MM.1S (cell line): ENCODE results near the gene PRKCH.

ENCODE experiments used
- DNase-seq: peaks from one replicate; pipeline ENCODE4 v3.0.0-alpha.2; 2015
- H2AFZ ChIP-seq: fragments of 300-600 bp; sonication (generic); 2 replicates; pipeline ENCODE4 v1.6.0; 2016; ENCODE audit warnings: antibody characterized with exemption, low read length
- H3F3A ChIP-seq: fragments of 300-600 bp; sonication (generic); 2 replicates; pipeline ENCODE4 v1.6.1; 2016; ENCODE audit warnings: mild to moderate bottlenecking, antibody characterized with exemption, low read length, moderate library complexity, mixed read lengths; ENCODE audit not compliant: insufficient read depth
- H3K27ac ChIP-seq: fragments of 300-600 bp; sonication (generic); 2 replicates; pipeline ENCODE4 v1.5.1; 2016; ENCODE audit warnings: mild to moderate bottlenecking, low read length
- H3K27me3 ChIP-seq: fragments of 300-600 bp; sonication (generic); replicated peaks from 2 replicates; pipeline ENCODE4 v1.6.0; 2016; ENCODE audit warnings: low read length; ENCODE audit not compliant: insufficient read depth
- H3K36me3 ChIP-seq: fragments of 300-600 bp; sonication (generic); replicated peaks from 2 replicates; pipeline ENCODE4 v1.6.1; 2016; ENCODE audit warnings: mild to moderate bottlenecking, low read length, mixed read lengths; ENCODE audit not compliant: insufficient read depth
- H3K4me1 ChIP-seq: fragments of 300-600 bp; sonication (generic); 2 replicates; pipeline ENCODE4 v1.6.1; 2016; ENCODE audit warnings: low read length, mixed read lengths
- H3K4me2 ChIP-seq: fragments of 300-600 bp; sonication (generic); 2 replicates; pipeline ENCODE4 v1.6.0; 2016; ENCODE audit warnings: low read depth, low read length
- H3K4me3 ChIP-seq: fragments of 300-600 bp; sonication (generic); 2 replicates; pipeline ENCODE4 v1.5.1; 2016; ENCODE audit warnings: low read length, mixed read lengths
- H3K79me2 ChIP-seq: fragments of 300-600 bp; sonication (generic); 2 replicates; pipeline ENCODE4 v1.6.1; 2016; ENCODE audit warnings: mixed run types, low read length, mixed read lengths
- H3K9ac ChIP-seq: fragments of 300-600 bp; sonication (generic); 2 replicates; pipeline ENCODE4 v1.6.1; 2016; ENCODE audit warnings: low read length, mixed read lengths
- H3K9me2 ChIP-seq: fragments of 300-600 bp; sonication (generic); replicated peaks from 2 replicates; pipeline ENCODE4 v1.6.1; 2016; ENCODE audit warnings: mild to moderate bottlenecking, low read length, mixed read lengths; ENCODE audit not compliant: insufficient read depth
- H3K9me3 ChIP-seq: fragments of 300-600 bp; sonication (generic); replicated peaks from 2 replicates; pipeline ENCODE4 v1.6.1; 2016; ENCODE audit warnings: mild to moderate bottlenecking, low read length, mixed read lengths; ENCODE audit not compliant: insufficient read depth
- H4K20me1 ChIP-seq: fragments of 300-600 bp; sonication (generic); 2 replicates; pipeline ENCODE4 v1.6.1; 2016; ENCODE audit warnings: mild to moderate bottlenecking, low read length, moderate library complexity, mixed read lengths; ENCODE audit not compliant: insufficient read depth
- EZH2 ChIP-seq: fragments of 300-600 bp; sonication (generic); optimal IDR thresholded peaks from 2 replicates; pipeline ENCODE3; 2017; ENCODE audit warnings: low read depth, mild to moderate bottlenecking, antibody characterized with exemption, low read length, mixed read lengths
- EZH2phosphoT487 ChIP-seq: fragments of 300-600 bp; sonication (generic); IDR thresholded peaks from 2 replicates; pipeline ENCODE4 v1.6.1; 2018; ENCODE audit warnings: antibody characterized with exemption, low read length
- TF ChIP-seq, protein P1 (sequence below): fragments of 300-600 bp; sonication (generic); IDR thresholded peaks from 2 replicates; pipeline ENCODE4 v1.5.1; 2016; ENCODE audit warnings: antibody characterized with exemption, low read length, mixed read lengths

Gene PRKCH

GRCh38 chr14:61466249-61466904 is 145.0 kb downstream of the PRKCH start:
- no peaks in the 10 kb centered on the region for H4K20me1 ChIP-seq
- no peak overlapping the region for H2AFZ ChIP-seq
- H3K27ac ChIP-seq, result no peak overlapping the region
- no peaks in the 10 kb centered on the region for H3K4me1 ChIP-seq
- no peak overlapping the region for H3K9ac ChIP-seq
- no peaks in the 10 kb centered on the region for H3K36me3 ChIP-seq
- H3K9me2 ChIP-seq, result no peaks in the 10 kb centered on the region
- no peak for TF ChIP-seq EZH2
- TF ChIP-seq, protein P1, sequence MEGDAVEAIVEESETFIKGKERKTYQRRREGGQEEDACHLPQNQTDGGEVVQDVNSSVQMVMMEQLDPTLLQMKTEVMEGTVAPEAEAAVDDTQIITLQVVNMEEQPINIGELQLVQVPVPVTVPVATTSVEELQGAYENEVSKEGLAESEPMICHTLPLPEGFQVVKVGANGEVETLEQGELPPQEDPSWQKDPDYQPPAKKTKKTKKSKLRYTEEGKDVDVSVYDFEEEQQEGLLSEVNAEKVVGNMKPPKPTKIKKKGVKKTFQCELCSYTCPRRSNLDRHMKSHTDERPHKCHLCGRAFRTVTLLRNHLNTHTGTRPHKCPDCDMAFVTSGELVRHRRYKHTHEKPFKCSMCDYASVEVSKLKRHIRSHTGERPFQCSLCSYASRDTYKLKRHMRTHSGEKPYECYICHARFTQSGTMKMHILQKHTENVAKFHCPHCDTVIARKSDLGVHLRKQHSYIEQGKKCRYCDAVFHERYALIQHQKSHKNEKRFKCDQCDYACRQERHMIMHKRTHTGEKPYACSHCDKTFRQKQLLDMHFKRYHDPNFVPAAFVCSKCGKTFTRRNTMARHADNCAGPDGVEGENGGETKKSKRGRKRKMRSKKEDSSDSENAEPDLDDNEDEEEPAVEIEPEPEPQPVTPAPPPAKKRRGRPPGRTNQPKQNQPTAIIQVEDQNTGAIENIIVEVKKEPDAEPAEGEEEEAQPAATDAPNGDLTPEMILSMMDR, result no peak
- TF ChIP-seq EZH2phosphoT487, result no peak
- H3K4me2 ChIP-seq, result no peak overlapping the region
- DNase-seq, result no peak
- no peaks in the 10 kb centered on the region for H3F3A ChIP-seq
- H3K4me3 ChIP-seq, result no peak overlapping the region
- no peaks in the 10 kb centered on the region for H3K27me3 ChIP-seq
- no peaks in the 10 kb centered on the region for H3K9me3 ChIP-seq
- no peaks in the 10 kb centered on the region for H3K79me2 ChIP-seq

GRCh38 chr14:61466905-61467280 is 145.5 kb downstream of the PRKCH start:
- Histone ChIP-seq H3K9me3 (no peaks in the 10 kb centered on the region), H3K27me3 (no peaks in the 10 kb centered on the region), H3K36me3 (no peaks in the 10 kb centered on the region), H3K4me2 (no peak overlapping the region), H3K27ac (no peak overlapping the region), H3K79me2 (no peaks in the 10 kb centered on the region), H4K20me1 (no peaks in the 10 kb centered on the region), H3K9ac (no peak overlapping the region), H2AFZ (no peak overlapping the region), H3F3A (no peaks in the 10 kb centered on the region), H3K4me3 (no peak overlapping the region), H3K4me1 (no peaks in the 10 kb centered on the region), H3K9me2 (no peaks in the 10 kb centered on the region)
- TF ChIP-seq EZH2 (no peak), EZH2phosphoT487 (no peak)
- TF ChIP-seq, protein P1, result no peak
- DNase-seq, result no peak

GRCh38 chr14:61467296-61467695 is 145.9 kb downstream of the PRKCH start:
- H3K36me3 ChIP-seq, result no peaks in the 10 kb centered on the region
- no peaks in the 10 kb centered on the region for H4K20me1 ChIP-seq
- no peak overlapping the region for H3K9ac ChIP-seq
- H3K9me2 ChIP-seq, result no peaks in the 10 kb centered on the region
- H3K9me3 ChIP-seq, result no peaks in the 10 kb centered on the region
- H2AFZ ChIP-seq, result no peak overlapping the region
- H3K4me3 ChIP-seq, result no peak overlapping the region
- no peaks in the 10 kb centered on the region for H3F3A ChIP-seq
- TF ChIP-seq, protein P1, result no peak
- TF ChIP-seq EZH2phosphoT487 (no peak), EZH2 (no peak)
- H3K4me1 ChIP-seq, result no peaks in the 10 kb centered on the region
- no peaks in the 10 kb centered on the region for H3K27me3 ChIP-seq
- H3K4me2 ChIP-seq, result no peak overlapping the region
- H3K27ac ChIP-seq, result no peak overlapping the region
- no peaks in the 10 kb centered on the region for H3K79me2 ChIP-seq
- DNase-seq, result no peak
